DOHH2 (cell line): Measurements from ENCODE around the gene SLC29A2.

Experiments
- H3F3A ChIP-seq: fragments of 200-600 bp; sonication (generic), shearing (Covaris generic); 2 replicates; pipeline ENCODE4 v1.6.0; 2016; ENCODE audit warnings: antibody characterized with exemption, mild to moderate bottlenecking; ENCODE audit not compliant: control insufficient read depth, insufficient read depth
- H3K27ac ChIP-seq: fragments of 200-600 bp; sonication (generic); 2 replicates; pipeline ENCODE4 v1.5.1; 2014; ENCODE audit warnings: low read depth, mild to moderate bottlenecking, low read length, moderate library complexity
- H3K27me3 ChIP-seq: fragments of 200-600 bp; sonication (generic); 2 replicates; pipeline ENCODE4 v1.6.1; 2014; ENCODE audit warnings: mild to moderate bottlenecking, low read length, mixed read lengths; ENCODE audit not compliant: control insufficient read depth
- H3K36me3 ChIP-seq: fragments of 200-600 bp; sonication (generic); 2 replicates; pipeline ENCODE4 v1.6.1; 2014; ENCODE audit warnings: mild to moderate bottlenecking, low read length, moderate library complexity, mixed read lengths; ENCODE audit not compliant: control insufficient read depth
- H3K4me1 ChIP-seq: fragments of 200-600 bp; sonication (generic); 2 replicates; pipeline ENCODE4 v1.6.1; 2014; ENCODE audit warnings: mild to moderate bottlenecking, low read length, mixed read lengths; ENCODE audit not compliant: control insufficient read depth
- H3K4me2 ChIP-seq: fragments of 200-600 bp; sonication (generic); 2 replicates; pipeline ENCODE4 v1.6.0; 2014; ENCODE audit warnings: mild to moderate bottlenecking, low read length, moderate library complexity
- H3K4me3 ChIP-seq: fragments of 200-600 bp; sonication (generic); 2 replicates; pipeline ENCODE4 v1.5.1; 2014; ENCODE audit warnings: mild to moderate bottlenecking, low read length, mixed read lengths
- H3K79me2 ChIP-seq: fragments of 200-600 bp; sonication (generic); 2 replicates; pipeline ENCODE4 v1.6.1; 2014; ENCODE audit warnings: mild to moderate bottlenecking, low read length, mixed read lengths; ENCODE audit not compliant: control insufficient read depth
- H3K9me2 ChIP-seq: fragments of 200-600 bp; sonication (generic); replicated peaks from 2 replicates; pipeline ENCODE4 v1.6.1; 2014; ENCODE audit warnings: mild to moderate bottlenecking, low read length, mixed read lengths; ENCODE audit not compliant: control insufficient read depth
- H3K9me3 ChIP-seq: fragments of 200-600 bp; sonication (generic); 2 replicates; pipeline ENCODE4 v1.6.1; 2014; ENCODE audit warnings: antibody characterized with exemption, low read length, mixed read lengths; ENCODE audit not compliant: control insufficient read depth, insufficient read depth
- H4K20me1 ChIP-seq: fragments of 200-600 bp; sonication (generic); 2 replicates; pipeline ENCODE4 v1.6.0; 2014; ENCODE audit warnings: low read depth, mild to moderate bottlenecking, antibody characterized with exemption, low read length, moderate library complexity; ENCODE audit not compliant: control insufficient read depth, insufficient read depth
- EZH2phosphoT487 ChIP-seq: fragments of 200-600 bp; sonication (generic); IDR thresholded peaks from 2 replicates; pipeline ENCODE4 v1.6.1; 2017; ENCODE audit warnings: borderline replicate concordance, mild to moderate bottlenecking, antibody characterized with exemption, low read length, moderate library complexity, mixed read lengths
- TF ChIP-seq, protein P1 (sequence below): fragments of 200-600 bp; sonication (generic); IDR thresholded peaks from one replicate; pipeline ENCODE4 v1.5.1; 2014; ENCODE audit warnings: antibody characterized with exemption, mild to moderate bottlenecking, low read depth, low read length; ENCODE audit not compliant: poor library complexity, severe bottlenecking

SLC29A2 gene

DNA sequence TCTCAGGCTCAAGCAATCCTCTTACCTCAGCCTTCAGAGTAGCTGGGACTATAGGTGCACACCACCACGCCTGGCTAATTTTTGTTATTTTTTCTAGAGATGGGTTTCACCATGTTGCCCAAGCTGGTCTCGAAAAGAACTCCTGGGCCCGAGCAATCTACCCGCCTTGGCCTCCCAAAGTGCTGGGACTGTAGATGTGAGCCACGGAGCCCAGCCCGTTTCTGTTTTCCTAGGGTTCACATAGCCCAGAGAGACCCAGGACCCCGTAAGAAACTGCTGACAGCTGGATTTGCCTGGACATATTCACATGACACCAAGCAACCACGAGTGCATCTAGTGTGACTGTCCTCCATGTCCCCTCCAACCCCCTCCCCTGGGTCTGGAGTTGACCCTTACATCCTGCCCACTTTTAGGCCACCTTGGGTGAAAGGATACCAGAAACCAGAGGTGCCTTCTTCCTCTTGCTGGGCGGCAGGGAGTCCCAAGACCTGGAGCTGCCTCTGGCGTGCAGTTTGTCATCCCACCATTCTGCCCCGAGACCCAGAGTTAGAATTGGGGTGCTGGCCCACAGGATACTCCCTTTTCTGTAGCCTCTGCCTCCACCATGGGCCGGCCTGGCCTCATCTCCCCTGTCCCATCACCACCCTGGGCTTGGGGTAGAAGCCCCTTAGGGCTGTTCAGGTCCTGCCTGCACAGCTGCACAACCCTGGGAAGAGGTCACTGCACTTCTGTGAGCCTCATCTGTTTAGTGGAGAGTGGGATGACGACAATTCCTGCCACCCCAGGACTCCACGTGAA, 31.7 kb downstream of the SLC29A2 start:
- no peaks in the 10 kb centered on the region for H3F3A ChIP-seq
- no peak overlapping the region for H3K27ac ChIP-seq
- H3K27me3 ChIP-seq, result no peaks in the 10 kb centered on the region
- no peaks in the 10 kb centered on the region for H3K9me2 ChIP-seq
- peaks cover 23% of the 10 kb centered on the region for H3K79me2 ChIP-seq
- no peak overlapping the region for H3K4me2 ChIP-seq
- peaks cover 20% of the 10 kb centered on the region for H3K4me1 ChIP-seq
- H3K9me3 ChIP-seq, result no peaks in the 10 kb centered on the region
- TF ChIP-seq, protein P1, sequence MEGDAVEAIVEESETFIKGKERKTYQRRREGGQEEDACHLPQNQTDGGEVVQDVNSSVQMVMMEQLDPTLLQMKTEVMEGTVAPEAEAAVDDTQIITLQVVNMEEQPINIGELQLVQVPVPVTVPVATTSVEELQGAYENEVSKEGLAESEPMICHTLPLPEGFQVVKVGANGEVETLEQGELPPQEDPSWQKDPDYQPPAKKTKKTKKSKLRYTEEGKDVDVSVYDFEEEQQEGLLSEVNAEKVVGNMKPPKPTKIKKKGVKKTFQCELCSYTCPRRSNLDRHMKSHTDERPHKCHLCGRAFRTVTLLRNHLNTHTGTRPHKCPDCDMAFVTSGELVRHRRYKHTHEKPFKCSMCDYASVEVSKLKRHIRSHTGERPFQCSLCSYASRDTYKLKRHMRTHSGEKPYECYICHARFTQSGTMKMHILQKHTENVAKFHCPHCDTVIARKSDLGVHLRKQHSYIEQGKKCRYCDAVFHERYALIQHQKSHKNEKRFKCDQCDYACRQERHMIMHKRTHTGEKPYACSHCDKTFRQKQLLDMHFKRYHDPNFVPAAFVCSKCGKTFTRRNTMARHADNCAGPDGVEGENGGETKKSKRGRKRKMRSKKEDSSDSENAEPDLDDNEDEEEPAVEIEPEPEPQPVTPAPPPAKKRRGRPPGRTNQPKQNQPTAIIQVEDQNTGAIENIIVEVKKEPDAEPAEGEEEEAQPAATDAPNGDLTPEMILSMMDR, result no peak
- TF ChIP-seq EZH2phosphoT487, result no peak
- no peak overlapping the region for H3K4me3 ChIP-seq
- peaks cover 4% of the 10 kb centered on the region; the same call in 1 of the 2 replicates for H4K20me1 ChIP-seq
- peaks cover 43% of the 10 kb centered on the region for H3K36me3 ChIP-seq

DNA sequence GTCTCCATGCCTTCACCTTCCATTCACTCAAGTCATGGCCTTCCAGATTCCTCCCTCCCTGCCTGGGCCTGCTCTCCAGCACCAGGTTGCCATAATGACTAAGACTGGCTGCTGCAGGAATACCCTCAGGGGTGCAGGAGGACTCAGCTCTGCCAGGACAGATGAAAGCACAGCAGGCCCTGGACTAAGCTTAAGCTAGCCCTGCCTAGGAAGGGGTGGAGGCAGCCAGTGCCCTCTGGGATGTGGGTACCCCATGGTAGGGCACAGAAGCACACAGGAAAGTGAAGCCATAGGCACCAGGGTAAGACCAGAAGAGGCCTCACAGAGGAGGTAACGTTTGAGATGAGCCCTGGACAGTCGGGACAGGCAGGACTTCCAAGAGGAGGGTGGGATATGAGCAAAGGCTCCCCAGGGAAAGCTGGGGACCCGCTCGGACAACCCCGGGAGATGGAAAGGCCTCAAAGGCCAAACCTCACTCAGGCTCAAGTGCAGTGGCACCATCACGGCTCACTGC, 32.3 kb downstream of the SLC29A2 start:
- Histone ChIP-seq H3K9me3 (no peaks in the 10 kb centered on the region), H3F3A (no peaks in the 10 kb centered on the region), H3K27me3 (no peaks in the 10 kb centered on the region), H3K4me3 (no peak overlapping the region), H3K36me3 (peaks cover 43% of the 10 kb centered on the region), H3K9me2 (no peaks in the 10 kb centered on the region), H3K4me2 (no peak overlapping the region), H3K27ac (no peak overlapping the region), H3K4me1 (peaks cover 18% of the 10 kb centered on the region), H4K20me1 (peaks cover 2% of the 10 kb centered on the region; the same call in 1 of the 2 replicates), H3K79me2 (peaks cover 17% of the 10 kb centered on the region)
- TF ChIP-seq EZH2phosphoT487, result no peak
- TF ChIP-seq, protein P1, result no peak

DNA sequence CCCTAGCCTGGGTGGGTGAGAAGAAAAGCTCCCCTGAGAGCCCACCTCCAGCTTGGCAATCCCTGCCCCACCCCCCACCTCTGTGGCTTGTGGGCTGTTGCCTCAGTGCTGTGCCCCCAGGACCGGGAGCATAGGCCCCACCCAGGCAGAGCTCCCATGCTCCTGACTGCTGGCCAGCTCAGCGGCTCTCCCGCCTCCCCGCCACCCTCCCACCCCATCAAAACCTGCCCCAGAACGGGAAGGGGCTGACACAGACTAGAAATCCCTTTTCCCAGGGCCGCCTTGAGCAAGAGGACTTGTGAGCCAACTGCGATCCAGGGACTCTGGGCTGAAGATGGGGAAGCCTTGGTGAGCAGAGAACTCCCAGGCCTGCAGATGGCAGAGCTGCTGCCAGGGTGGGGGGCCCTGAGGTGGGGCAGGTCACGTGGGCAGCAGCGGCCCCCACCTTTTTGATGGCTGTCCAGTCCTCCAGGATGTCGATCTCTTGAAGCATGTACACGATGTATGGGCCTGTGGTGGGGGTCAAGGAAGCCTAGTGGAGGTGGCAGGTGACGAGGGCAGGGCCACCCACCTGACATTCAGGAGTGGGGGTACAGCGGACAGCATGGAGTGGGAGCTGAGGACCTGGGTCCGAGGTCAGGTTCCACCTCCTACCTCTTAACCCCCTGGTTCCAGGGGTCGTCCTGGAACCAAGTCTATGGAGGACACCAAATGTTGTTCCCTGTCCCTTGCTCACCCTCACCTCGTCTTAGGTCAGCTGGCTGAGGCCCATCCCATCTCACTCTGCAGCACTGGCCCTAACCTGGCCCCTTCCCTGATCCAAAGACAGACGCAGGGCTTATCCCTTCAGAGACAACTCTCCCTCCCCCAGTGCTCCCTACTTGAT, 33.0 kb downstream of the SLC29A2 start:
- no peaks in the 10 kb centered on the region for H4K20me1 ChIP-seq
- H3K79me2 ChIP-seq, result peaks cover 10% of the 10 kb centered on the region
- H3F3A ChIP-seq, result no peaks in the 10 kb centered on the region
- no peaks in the 10 kb centered on the region for H3K27me3 ChIP-seq
- no peak for TF ChIP-seq EZH2phosphoT487
- TF ChIP-seq, protein P1, result no peak
- no peak overlapping the region for H3K4me3 ChIP-seq
- H3K27ac ChIP-seq, result no peak overlapping the region
- H3K4me2 ChIP-seq, result no peak overlapping the region
- no peaks in the 10 kb centered on the region for H3K9me3 ChIP-seq
- H3K4me1 ChIP-seq, result peaks cover 11% of the 10 kb centered on the region
- peaks cover 43% of the 10 kb centered on the region for H3K36me3 ChIP-seq
- H3K9me2 ChIP-seq, result no peaks in the 10 kb centered on the region
